ENCODE data around the gene EMILIN1. TPM values are rescaled to one million over a fixed set of nuclear protein-coding genes. Genes with fewer than 3 reads are reported as not detected.

EMILIN1 gene
- total RNA-seq, 1 donor from 2014 or later, result 4.3 TPM

DNA sequence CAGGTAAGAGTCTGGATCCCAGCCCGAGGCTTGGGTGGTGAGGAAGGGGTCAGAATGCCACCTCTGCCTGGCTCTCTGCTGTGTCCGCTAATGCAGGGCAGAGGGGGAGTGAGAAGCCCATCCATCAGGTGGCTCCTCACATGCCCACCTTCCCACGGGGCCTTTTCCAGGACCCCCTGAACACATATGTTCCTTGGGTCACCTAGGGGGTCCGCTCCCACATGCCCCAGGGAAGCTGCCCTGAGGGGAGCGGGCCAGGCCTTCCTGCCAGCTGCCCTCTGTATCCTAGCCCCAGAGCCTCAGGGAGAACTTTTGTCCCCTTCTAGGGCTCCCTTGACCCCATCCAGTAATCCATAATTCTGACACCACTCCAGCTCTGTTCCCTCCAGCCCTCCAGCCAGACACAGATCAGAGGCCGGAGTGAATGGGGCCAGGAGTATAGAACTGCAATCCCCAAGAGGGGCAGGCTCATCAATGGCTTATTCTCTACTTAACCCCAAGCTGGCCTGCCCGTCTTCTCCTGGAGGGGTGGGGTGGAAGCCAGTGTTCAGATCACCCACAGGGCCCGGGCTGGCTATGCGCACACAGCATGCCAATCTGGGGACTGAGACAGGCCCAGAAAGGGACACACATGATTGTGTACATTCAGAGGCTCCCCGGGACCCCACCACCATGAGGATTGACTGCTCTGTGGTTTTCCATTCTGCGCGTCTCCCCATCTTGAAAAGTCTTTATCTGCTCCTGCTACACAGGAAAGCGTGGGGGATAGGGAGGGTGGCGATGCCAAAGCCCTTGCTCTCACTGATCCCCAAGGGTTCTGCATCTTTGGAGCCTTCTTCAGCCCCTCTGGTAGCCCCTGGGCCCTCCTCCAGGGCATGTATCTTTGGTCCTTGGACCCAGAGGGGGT, 1.1 kb downstream of the EMILIN1 start:
- DNase-seq (ENCODE audit: low read depth), result no peak

DNA sequence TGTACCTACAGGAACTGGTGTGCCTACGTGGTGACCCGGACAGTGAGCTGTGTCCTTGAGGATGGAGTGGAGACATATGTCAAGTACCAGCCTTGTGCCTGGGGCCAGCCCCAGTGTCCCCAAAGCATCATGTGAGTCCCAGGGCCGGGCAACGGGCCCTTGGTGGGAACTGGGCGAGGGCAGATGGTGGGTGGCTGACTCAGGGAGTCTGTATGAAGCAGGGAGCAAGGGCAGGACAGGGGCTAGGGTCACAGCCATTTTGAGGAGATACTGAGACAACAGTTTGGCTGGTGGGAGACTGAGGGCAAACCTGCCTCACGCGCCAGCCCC, 1.7 kb downstream of the EMILIN1 start:
- DNase-seq (ENCODE audit: low read depth), result no peak

DNA sequence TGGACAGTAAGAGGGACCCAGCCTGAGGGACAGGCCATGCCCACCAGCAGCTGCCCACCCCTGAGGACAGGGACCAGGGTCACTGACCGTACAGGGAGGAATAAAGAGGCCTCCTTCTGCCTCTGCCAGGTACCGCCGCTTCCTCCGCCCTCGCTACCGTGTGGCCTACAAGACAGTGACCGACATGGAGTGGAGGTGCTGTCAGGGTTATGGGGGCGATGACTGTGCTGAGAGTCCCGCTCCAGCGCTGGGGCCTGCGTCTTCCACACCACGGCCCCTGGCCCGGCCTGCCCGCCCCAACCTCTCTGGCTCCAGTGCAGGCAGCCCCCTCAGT, 2.2 kb downstream of the EMILIN1 start:
- DNase-seq (ENCODE audit: low read depth), result no peak

DNA sequence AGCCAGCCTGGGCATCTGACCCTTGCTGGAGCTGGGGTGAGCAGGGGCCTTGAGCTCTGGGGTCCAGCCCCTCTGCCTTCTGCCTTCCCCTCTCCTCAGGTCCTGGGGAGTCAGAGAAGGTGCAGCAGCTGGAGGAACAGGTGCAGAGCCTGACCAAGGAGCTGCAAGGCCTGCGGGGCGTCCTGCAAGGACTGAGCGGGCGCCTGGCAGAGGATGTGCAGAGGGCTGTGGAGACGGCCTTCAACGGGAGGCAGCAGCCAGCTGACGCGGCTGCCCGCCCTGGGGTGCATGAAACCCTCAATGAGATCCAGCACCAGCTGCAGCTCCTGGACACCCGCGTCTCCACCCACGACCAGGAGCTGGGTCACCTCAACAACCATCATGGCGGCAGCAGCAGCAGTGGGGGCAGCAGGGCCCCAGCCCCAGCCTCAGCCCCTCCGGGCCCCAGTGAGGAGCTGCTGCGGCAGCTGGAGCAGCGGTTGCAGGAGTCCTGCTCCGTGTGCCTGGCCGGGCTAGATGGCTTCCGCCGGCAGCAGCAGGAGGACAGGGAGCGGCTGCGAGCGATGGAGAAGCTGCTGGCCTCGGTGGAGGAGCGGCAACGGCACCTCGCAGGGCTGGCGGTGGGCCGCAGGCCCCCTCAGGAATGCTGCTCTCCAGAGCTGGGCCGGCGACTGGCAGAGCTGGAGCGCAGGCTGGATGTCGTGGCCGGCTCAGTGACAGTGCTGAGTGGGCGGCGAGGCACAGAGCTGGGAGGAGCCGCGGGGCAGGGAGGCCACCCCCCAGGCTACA, 3.8 kb downstream of the EMILIN1 start:
- no peak for DNase-seq (ENCODE audit: low read depth)

DNA sequence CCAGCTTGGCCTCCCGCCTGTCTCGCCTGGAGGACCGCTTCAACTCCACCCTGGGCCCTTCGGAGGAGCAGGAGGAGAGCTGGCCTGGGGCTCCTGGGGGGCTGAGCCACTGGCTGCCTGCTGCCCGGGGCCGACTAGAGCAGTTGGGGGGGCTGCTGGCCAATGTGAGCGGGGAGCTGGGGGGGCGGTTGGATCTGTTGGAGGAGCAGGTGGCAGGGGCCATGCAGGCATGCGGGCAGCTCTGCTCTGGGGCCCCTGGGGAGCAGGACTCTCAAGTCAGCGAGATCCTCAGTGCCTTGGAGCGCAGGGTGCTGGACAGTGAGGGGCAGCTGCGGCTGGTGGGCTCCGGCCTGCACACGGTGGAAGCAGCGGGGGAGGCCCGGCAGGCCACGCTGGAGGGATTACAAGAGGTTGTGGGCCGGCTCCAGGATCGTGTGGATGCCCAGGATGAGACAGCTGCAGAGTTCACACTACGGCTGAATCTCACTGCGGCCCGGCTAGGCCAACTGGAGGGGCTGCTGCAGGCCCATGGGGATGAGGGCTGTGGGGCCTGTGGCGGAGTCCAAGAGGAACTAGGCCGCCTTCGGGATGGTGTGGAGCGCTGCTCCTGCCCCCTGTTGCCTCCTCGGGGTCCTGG, 4.5 kb downstream of the EMILIN1 start:
- DNase-seq (ENCODE audit: low read depth), result no peak

DNA sequence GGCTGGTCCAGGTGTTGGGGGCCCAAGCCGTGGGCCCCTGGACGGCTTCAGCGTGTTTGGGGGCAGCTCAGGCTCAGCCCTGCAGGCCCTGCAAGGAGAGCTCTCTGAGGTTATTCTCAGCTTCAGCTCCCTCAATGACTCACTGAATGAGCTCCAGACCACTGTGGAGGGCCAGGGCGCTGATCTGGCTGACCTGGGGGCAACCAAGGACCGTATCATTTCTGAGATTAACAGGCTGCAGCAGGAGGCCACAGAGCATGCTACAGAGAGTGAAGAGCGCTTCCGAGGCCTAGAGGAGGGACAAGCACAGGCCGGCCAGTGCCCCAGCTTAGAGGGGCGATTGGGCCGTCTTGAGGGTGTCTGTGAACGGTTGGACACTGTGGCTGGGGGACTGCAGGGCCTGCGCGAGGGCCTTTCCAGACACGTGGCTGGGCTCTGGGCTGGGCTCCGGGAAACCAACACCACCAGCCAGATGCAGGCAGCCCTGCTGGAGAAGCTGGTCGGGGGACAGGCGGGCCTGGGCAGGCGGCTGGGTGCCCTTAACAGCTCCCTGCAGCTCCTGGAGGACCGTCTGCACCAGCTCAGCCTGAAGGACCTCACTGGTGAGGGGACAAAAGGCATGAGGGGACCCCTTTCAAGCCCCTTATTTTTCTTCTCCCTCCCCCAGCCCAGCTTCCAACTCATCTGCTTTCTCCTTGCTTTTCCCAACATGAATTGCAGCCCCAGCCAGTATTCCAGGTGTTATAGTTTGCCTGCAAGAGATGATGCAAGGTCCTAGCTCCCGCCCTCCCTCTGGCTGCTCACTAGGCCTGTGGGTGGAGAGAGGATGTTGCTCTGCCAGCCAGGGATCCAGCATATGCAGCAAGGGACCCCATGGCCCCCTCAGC, 5.2 kb downstream of the EMILIN1 start:
- DNase-seq (ENCODE audit: low read depth), result no peak

DNA sequence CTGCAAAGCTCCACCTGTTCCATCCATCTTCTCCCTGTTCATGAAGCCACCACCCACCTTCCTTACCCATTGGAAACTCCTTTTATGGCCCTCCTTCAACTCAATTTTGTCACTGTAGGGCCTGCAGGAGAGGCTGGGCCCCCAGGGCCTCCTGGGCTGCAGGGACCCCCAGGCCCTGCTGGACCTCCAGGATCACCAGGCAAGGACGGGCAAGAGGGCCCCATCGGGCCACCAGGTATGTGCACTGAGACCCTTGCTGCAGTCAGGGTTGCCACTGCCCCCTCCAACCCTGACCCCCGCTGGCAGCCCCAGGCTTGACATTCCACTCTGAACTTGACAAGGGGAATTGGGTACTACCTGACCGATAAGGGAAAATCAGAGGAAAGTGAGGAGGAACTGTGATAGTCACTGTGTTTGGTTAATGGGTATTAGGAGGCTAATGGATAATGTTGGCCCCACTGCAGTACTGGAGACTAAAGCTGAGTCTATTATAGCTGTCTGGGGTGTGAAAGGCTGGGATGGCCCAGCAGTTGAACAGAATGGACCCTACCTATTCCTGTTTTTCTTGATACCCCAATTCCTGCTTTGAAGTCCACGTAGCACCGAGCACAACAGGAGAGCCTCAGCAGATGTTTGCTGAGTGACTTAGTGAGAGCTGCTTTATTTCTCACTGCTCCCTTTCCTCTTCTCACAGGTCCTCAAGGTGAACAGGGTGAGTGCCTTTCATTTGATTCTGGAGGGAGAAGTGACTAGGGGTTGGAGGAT, 6.1 kb downstream of the EMILIN1 start:
- DNase-seq (ENCODE audit: low read depth), result no peak

DNA sequence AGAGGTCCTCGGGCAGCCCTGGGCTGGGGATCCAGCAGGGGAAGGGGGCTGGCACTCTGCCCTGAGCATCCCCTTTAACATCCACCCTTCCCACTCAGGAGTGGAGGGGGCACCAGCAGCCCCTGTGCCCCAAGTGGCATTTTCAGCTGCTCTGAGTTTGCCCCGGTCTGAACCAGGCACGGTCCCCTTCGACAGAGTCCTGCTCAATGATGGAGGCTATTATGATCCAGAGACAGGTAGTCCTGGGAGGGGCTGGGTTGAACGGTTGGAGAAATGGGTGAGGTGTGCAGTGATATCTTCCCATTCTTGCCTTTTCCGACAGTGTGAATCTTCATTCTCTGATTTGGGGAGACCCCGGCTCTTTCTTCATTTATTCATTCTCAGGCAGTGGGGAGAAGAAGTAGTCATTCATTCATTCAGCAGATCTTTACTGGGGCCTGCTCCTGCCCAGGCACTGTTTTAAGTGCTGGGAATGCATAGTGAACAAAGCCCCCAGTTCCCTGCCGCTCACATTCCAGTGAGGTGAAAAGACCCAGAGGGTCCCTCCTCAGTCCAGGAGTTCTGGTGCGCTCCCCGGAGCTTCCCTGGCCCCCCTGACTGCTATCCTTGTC, 6.8 kb downstream of the EMILIN1 start:
- no peak for DNase-seq (ENCODE audit: low read depth)

DNA sequence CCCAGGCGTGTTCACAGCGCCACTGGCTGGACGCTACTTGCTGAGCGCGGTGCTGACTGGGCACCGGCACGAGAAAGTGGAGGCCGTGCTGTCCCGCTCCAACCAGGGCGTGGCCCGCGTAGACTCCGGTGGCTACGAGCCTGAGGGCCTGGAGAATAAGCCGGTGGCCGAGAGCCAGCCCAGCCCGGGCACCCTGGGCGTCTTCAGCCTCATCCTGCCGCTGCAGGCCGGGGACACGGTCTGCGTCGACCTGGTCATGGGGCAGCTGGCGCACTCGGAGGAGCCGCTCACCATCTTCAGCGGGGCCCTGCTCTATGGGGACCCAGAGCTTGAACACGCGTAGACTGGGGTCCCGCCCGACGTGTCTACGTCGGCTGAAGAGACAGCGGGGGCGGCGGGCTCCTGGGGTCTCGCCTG, 7.3 kb downstream of the EMILIN1 start:
- DNase-seq (ENCODE audit: low read depth), result peak; percentile 78

DNA sequence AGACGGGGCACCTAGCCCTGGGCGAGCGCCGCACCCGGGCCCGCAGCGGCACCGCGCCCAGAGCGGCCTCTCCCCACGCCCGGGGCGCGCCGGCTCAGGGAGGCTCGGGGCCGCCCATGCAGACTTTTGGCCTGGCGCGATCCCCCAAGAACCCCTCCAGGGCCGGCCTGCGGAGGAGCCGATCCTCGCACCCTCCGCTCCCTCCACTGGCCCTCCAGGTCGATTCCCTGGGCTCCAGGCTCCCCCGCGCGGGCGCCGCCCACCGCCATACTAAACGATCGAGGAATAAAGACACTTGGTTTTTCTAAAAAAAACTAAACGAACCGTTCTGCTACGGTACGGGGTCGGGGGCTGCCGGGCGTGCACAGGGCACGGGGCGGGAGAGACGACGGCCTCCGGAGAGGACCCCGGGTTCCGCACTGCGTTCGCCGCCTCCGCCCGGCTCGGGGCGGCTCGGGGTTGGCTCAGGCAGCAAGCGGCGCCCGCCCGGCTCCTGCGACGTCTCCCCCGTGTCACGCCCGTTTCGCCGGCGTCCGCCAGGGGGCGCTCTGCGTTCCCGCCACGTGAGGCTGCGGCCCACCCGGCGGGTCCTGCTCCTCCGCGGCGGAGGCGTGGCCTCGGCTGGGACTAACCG, 7.8 kb downstream of the EMILIN1 start:
- DNase-seq (ENCODE audit: low read depth), result peak; percentile 92

DNA sequence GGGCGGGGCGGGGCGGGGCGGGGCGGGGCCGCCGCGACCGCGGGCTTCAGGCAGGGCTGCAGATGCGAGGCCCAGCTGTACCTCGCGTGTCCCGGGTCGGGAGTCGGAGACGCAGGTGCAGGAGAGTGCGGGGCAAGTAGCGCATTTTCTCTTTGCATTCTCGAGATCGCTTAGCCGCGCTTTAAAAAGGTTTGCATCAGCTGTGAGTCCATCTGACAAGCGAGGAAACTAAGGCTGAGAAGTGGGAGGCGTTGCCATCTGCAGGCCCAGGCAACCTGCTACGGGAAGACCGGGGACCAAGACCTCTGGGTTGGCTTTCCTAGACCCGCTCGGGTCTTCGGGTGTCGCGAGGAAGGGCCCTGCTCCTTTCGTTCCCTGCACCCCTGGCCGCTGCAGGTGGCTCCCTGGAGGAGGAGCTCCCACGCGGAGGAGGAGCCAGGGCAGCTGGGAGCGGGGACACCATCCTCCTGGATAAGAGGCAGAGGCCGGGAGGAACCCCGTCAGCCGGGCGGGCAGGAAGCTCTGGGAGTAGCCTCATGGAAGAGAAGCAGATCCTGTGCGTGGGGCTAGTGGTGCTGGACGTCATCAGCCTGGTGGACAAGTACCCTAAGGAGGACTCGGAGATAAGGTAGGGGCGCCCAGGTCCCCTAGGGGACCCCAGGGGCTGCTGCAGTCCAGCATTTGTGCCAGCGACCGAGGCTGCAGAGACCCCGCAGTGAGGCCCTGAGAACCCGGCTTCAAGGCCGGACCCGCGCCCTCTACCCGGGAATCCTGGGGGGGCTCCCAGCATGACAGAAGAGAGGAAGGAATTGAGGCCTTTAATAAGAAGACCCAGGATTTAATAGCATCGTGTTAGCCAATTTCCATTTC, 8.5 kb downstream of the EMILIN1 start, which contains the start of gene KHK:
TSS of gene KHK (plus strand) at position 49 of the 870 bp plus-strand sequence. CDS start at position 537, 488 bp downstream.
- no peak for DNase-seq (ENCODE audit: low read depth)

DNA sequence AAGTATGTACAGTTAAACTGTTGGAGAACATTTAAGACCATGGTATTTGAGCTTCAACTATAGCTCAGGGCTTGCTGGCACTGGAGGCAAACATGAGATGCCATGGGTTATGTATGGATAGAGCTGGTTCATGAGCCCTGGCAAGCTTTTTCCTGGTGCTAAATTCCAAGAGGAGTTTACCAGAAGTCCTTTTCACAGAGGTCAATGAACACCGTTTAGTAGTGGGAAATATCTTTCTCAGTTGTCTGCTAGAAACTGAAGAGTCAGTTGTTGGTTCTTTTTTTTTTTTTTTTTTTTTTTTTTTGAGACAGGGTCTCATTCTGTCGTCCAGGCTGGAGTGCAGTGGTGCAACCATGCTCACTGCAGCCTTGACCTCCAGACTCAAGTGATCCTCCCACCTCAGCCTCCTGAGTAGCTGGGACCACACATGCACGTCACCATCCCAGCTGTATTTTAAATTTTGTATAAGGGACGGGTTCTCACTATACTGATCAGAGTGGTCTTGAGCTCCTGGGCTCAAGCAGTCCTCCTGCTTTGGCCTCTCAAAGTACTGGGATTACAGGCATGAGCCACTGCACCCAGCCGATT, 9.5 kb downstream of the EMILIN1 start:
- DNase-seq (ENCODE audit: low read depth), result no peak

DNA sequence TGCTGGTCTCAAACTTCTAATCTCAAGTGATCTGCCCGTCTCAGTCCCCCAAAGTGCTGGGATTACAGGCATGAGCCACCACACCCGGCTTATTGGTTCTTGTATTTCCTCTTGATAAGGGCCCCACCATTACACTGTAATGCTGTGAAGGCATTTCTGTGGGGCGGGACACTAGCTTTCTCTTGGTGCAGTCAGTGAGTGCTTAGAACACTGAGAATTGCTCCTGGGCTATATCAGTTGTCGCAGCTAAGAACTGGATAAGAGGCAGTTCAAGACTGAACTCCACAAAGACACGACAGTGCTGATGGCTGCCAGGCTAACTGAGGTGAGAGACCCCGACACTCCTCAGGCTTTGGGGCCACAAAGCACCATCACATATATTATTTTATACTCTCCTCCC, 10.2 kb downstream of the EMILIN1 start:
- DNase-seq (ENCODE audit: low read depth), result no peak

DNA sequence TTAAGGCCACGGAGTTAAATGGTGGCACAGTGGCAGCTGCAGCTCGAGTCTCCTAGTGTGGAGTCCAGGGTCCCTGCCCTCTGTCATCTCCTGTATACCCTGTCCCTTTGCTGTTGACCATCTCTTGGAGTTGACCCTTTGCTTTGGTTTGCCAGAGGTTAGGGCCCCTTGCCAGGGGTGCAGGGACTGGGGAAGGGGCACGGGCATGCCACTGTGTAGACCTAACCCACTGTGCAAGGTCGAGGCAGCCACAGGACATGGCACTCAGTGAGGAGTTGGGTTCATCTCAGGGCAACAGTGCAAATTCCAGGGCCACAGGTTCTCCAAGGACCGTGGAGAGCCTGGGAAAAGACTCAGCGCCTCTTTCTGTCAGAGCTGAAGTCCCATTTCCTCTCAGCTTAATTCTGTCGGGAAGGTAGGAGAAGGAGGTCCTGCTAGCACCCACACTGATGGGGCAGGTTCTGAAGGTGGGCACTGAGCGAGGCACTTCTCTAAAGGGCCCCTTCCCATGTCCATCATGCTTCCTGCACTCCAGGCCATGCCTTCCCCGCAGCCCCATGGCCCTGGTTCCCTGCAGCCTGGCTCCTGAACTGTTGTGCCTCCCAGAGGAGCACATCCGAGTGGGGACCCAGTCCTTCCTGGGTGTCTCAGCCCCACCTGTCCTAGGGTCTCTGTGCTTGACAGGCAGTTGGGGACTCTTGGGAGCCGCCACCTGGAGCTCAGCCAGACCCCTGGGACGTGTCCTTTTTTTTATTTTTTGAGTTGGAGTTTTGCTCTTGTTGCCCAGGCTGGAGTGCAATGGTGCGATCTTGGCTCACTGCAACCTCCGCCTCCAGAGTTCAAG, 10.9 kb downstream of the EMILIN1 start:
- no peak for DNase-seq (ENCODE audit: low read depth)

DNA sequence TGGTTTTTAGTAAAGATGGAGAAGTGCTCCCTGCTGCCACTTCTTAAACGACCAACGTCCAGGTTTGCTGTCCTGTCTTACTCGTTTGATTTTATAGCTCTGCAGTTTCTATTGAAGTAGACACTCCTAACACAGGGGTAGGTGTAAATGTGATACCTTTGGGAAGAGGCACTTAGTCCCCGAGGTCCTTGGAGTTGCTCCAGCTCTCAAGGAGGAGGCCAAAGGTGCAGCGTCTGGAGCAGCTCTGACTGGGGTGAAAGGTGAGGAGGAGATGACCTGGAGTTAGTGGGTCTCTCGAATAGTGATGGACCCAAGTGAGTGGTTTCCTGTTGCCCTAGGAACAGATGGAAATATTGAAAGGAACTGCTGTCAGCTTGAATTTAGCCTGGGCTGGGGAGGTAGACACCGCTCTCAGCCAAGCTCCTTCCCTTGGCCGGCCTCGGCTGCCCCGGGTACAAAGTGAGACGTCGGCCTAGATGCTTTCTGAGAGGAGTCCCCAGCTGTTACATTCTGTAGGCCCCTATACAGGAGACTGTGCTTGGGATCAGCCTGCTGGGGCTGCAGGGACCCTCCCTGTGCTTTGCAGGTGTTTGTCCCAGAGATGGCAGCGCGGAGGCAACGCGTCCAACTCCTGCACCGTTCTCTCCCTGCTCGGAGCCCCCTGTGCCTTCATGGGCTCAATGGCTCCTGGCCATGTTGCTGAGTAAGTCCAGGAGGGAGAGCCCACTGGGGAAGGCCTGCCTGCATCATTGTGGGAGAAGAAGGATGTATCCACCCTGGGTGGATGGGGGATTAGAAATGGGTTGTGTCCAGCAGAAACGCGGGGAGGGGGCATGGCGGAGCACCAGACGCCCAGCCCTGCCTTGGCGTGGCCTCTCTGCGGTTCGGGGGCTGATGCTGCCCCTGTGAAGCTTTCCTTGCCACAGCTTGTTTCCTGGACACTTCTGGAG, 13.6 kb downstream of the EMILIN1 start:
- no peak for DNase-seq (ENCODE audit: low read depth)

Measured in myocyte (in vitro differentiated cells).